H1 (cell line): ENCODE data around the gene MATN1. TPM values are rescaled to one million over a fixed set of nuclear protein-coding genes. Genes with fewer than 3 reads are reported as not detected.

Source experiments
- CTCF ChIA-PET: fragments of 300-600 bp; sonication (Branson Sonifier 250); formaldehyde crosslinking; loops from one replicate; lab custom pipeline; 2021; ENCODE audit not compliant: partially characterized antibody; lab: Charles Lee
- POLR2A ChIA-PET: fragments of 300-600 bp; sonication (Branson Sonifier 250); formaldehyde crosslinking; loops from one replicate; lab custom pipeline; 2021; ENCODE audit warnings: inconsistent platforms; ENCODE audit not compliant: partially characterized antibody; lab: Charles Lee
- DNase-seq, 2 experiments: peaks; one replicate each; pipeline versions ENCODE4 v3.0.0 to v3.0.0-alpha.2; 2010 to 2022; ENCODE audit warnings: low spot score in 2 of 2, low read depth in 1 of 2, mixed read lengths in 1 of 2
- FAIRE-seq: peaks from 2 replicates; lab custom pipeline; 2011; peaks lifted over from hg19 to GRCh38; lab: Jason Lieb, UNC
- H2AFZ ChIP-seq: 2 replicates; pipeline ENCODE4 v1.8.1; 2012; ENCODE audit warnings: low read length, inconsistent platforms
- H2AK5ac ChIP-seq: 2 replicates; pipeline ENCODE4 v1.6.1; 2013; ENCODE audit warnings: low read depth, low read length
- H2BK120ac ChIP-seq: replicated peaks from 2 replicates; pipeline ENCODE3; 2013; ENCODE audit warnings: low read depth, low read length, inconsistent platforms
- H2BK12ac ChIP-seq: 2 replicates; pipeline ENCODE4 v1.6.1; 2013; ENCODE audit warnings: low read depth, low read length
- H2BK15ac ChIP-seq: 2 replicates; pipeline ENCODE4 v1.6.1; 2013; ENCODE audit warnings: low read length
- H2BK20ac ChIP-seq: 2 replicates; pipeline ENCODE4 v1.6.1; 2013; ENCODE audit warnings: low read length
- H2BK5ac ChIP-seq: 2 replicates; pipeline ENCODE4 v1.6.1; 2013; ENCODE audit warnings: low read depth, low read length
- H3K14ac ChIP-seq: 2 replicates; pipeline ENCODE4 v1.6.1; 2013; ENCODE audit warnings: inconsistent platforms; ENCODE audit not compliant: insufficient read length
- H3K18ac ChIP-seq: 2 replicates; pipeline ENCODE4 v1.6.1; 2013; ENCODE audit warnings: low read length; ENCODE audit errors: extremely low read depth
- H3K23ac ChIP-seq: 2 replicates; pipeline ENCODE4 v1.6.1; 2013; ENCODE audit warnings: inconsistent platforms; ENCODE audit not compliant: insufficient read length
- H3K23me2 ChIP-seq: 2 replicates; pipeline ENCODE4 v1.6.1; 2013; ENCODE audit warnings: low read depth, low read length
- H3K27ac ChIP-seq: 2 replicates; pipeline ENCODE4 v1.6.1; 2011; ENCODE audit warnings: low read depth, low read length, inconsistent platforms
- H3K27me3 ChIP-seq, 4 experiments: replicated peaks in 1 of 4; 1 replicate in 1 of 4; 2 replicates in 3 of 4; pipeline versions ENCODE4 v1.6.1 to v1.8.1; 2011 to 2013; ENCODE audit warnings: low read length in 3 of 4, mild to moderate bottlenecking in 3 of 4, inconsistent platforms in 2 of 4, mixed read lengths in 2 of 4, moderate library complexity in 1 of 4; ENCODE audit not compliant: control insufficient read depth in 3 of 4, insufficient read depth in 3 of 4; ENCODE audit errors: extremely low read depth in 1 of 4
- H3K36me3 ChIP-seq, 4 experiments: 2 replicates each; pipeline versions ENCODE4 v1.6.1 to v1.8.1; 2011 to 2013; ENCODE audit warnings: mild to moderate bottlenecking in 4 of 4, low read length in 3 of 4, moderate library complexity in 2 of 4, control low read depth in 1 of 4, inconsistent platforms in 1 of 4; ENCODE audit not compliant: insufficient read depth in 4 of 4, control insufficient read depth in 2 of 4
- H3K4ac ChIP-seq: replicated peaks from 2 replicates; pipeline ENCODE3; 2013; ENCODE audit warnings: low read length, low read depth, mixed read lengths, inconsistent platforms; ENCODE audit not compliant: insufficient read length
- H3K4me1 ChIP-seq, 4 experiments: replicated peaks in 1 of 4; 1 replicate in 1 of 4; 2 replicates in 3 of 4; pipeline versions ENCODE4 v1.6.1 to v1.8.1; 2011 to 2013; ENCODE audit warnings: low read length in 3 of 4, inconsistent platforms in 2 of 4, mixed read lengths in 1 of 4; ENCODE audit not compliant: insufficient read depth in 4 of 4, control insufficient read depth in 3 of 4
- H3K4me2 ChIP-seq, 2 experiments: 2 replicates each; pipeline versions ENCODE4 v1.6.1 to v1.8.1; 2011 to 2013; ENCODE audit warnings: low read depth in 2 of 2, low read length in 2 of 2, control low read depth in 1 of 2, inconsistent platforms in 1 of 2, mild to moderate bottlenecking in 1 of 2; ENCODE audit not compliant: insufficient read depth in 1 of 2
- H3K4me3 ChIP-seq, 4 experiments: fragments of 200-600, 300-600 bp in 1 of 4; sonication (generic), shearing (Covaris generic), sonication (Bioruptor Twin) in 1 of 4; 2 replicates each; pipeline versions ENCODE4 v1.5.1 to v1.8.1; 2011 to 2016; ENCODE audit warnings: low read length in 4 of 4, low read depth in 3 of 4, control low read depth in 2 of 4, inconsistent platforms in 2 of 4, mild to moderate bottlenecking in 2 of 4, mixed read lengths in 1 of 4, moderate library complexity in 1 of 4; ENCODE audit not compliant: insufficient read depth in 2 of 4; ENCODE audit errors: extremely low read depth in 1 of 4
- H3K56ac ChIP-seq: replicated peaks from 2 replicates; pipeline ENCODE3; 2013; ENCODE audit warnings: low read depth, mild to moderate bottlenecking, mixed read lengths, low read length, inconsistent platforms; ENCODE audit not compliant: insufficient read length
- H3K79me1 ChIP-seq: 2 replicates; pipeline ENCODE4 v1.6.1; 2013; ENCODE audit warnings: low read depth, low read length, control low read depth
- H3K79me2 ChIP-seq, 2 experiments: 2 replicates each; pipeline versions ENCODE4 v1.6.1 to v1.8.1; 2012 to 2013; ENCODE audit warnings: low read length in 2 of 2, mild to moderate bottlenecking in 2 of 2, inconsistent platforms in 1 of 2; ENCODE audit not compliant: insufficient read depth in 2 of 2, control insufficient read depth in 1 of 2
- H3K9ac ChIP-seq, 4 experiments: replicated peaks in 1 of 4; 1 replicate in 1 of 4; 2 replicates in 3 of 4; pipeline versions ENCODE4 v1.6.1 to v1.8.1; 2011 to 2013; ENCODE audit warnings: low read depth in 3 of 4, low read length in 3 of 4, control low read depth in 2 of 4, mild to moderate bottlenecking in 2 of 4, moderate library complexity in 2 of 4, inconsistent platforms in 1 of 4; ENCODE audit errors: extremely low read depth in 1 of 4
- H3K9me3 ChIP-seq, 2 experiments: 2 replicates each; pipeline versions ENCODE4 v1.6.1 to v1.8.1; 2012 to 2013; ENCODE audit warnings: mild to moderate bottlenecking in 2 of 2, moderate library complexity in 2 of 2, control low read depth in 1 of 2, inconsistent platforms in 1 of 2, low read depth in 1 of 2, low read length in 1 of 2, mixed read lengths in 1 of 2; ENCODE audit not compliant: insufficient read depth in 2 of 2
- H4K20me1 ChIP-seq, 2 experiments: replicated peaks in 1 of 2; 2 replicates each; pipeline versions ENCODE3 to v1.8.1; 2011 to 2013; ENCODE audit warnings: inconsistent platforms in 2 of 2, low read length in 2 of 2, mild to moderate bottlenecking in 1 of 2; ENCODE audit not compliant: insufficient read depth in 2 of 2, control insufficient read depth in 1 of 2
- H4K5ac ChIP-seq: 2 replicates; pipeline ENCODE4 v1.6.1; 2013; ENCODE audit warnings: low read length, low read depth, mixed read lengths, inconsistent platforms; ENCODE audit not compliant: insufficient read length
- H4K8ac ChIP-seq: 2 replicates; pipeline ENCODE4 v1.8.0; 2013; ENCODE audit warnings: mild to moderate bottlenecking, moderate library complexity, low read length, inconsistent platforms; ENCODE audit not compliant: insufficient read depth; ENCODE audit errors: extremely low read depth
- H4K91ac ChIP-seq: replicated peaks from 2 replicates; pipeline ENCODE3; 2013; ENCODE audit warnings: low read length, mixed read lengths, inconsistent platforms; ENCODE audit not compliant: insufficient read length
- BCL11A ChIP-seq, 2 experiments: IDR thresholded peaks; one replicate each; pipeline ENCODE4 v1.6.1; 2011; ENCODE audit warnings: low read depth in 2 of 2, low read length in 2 of 2, mild to moderate bottlenecking in 2 of 2
- BRCA1 ChIP-seq: IDR thresholded peaks from 2 replicates; pipeline ENCODE4 v1.6.1; 2012; ENCODE audit warnings: low read depth, low read length, improper control_type of control experiment
- CBX5 ChIP-seq: fragments of 300-800, 300-1000 bp; sonication (generic); IDR thresholded peaks from 2 replicates; pipeline ENCODE4 v1.7.1; 2016; ENCODE audit warnings: antibody characterized with exemption, low read length, low read depth
- CEBPB ChIP-seq: IDR thresholded peaks from 2 replicates; pipeline ENCODE4 v1.6.1; 2012; ENCODE audit warnings: low read depth, low read length
- CHD1 ChIP-seq: IDR thresholded peaks from 2 replicates; pipeline ENCODE4 v1.6.1; 2012; ENCODE audit warnings: low read depth, low read length, improper control_type of control experiment
- CREB1 ChIP-seq: IDR thresholded peaks from 2 replicates; pipeline ENCODE4 v1.6.1; 2012; ENCODE audit warnings: inconsistent platforms
- E2F6 ChIP-seq: IDR thresholded peaks from 2 replicates; pipeline ENCODE4 v1.6.1; 2012; ENCODE audit warnings: inconsistent platforms
- FOSL1 ChIP-seq: IDR thresholded peaks from 2 replicates; pipeline ENCODE4 v1.6.1; 2011; ENCODE audit warnings: mild to moderate bottlenecking, low read depth, low read length, moderate library complexity; ENCODE audit not compliant: insufficient read depth
- JUND ChIP-seq: IDR thresholded peaks from 2 replicates; pipeline ENCODE4 v1.6.1; 2011; ENCODE audit warnings: mild to moderate bottlenecking, improper control_type of control experiment, low read length
- PHF8 ChIP-seq: fragments of 200-600 bp; sonication (generic); conservative IDR thresholded peaks from 2 replicates; pipeline ENCODE4 v1.7.1; 2012; ENCODE audit warnings: low read depth, mild to moderate bottlenecking, inconsistent platforms, low read length, moderate library complexity
- SIRT6 ChIP-seq: IDR thresholded peaks from one replicate; pipeline ENCODE4 v1.7.1; 2012; ENCODE audit warnings: low read length, inconsistent platforms
- SP1 ChIP-seq: IDR thresholded peaks from 2 replicates; pipeline ENCODE4 v1.6.1; 2011; ENCODE audit warnings: low read depth, low read length
- TAF7 ChIP-seq: optimal IDR thresholded peaks from 2 replicates; pipeline ENCODE3; 2011; ENCODE audit warnings: low read depth, mild to moderate bottlenecking, inconsistent platforms, low read length, moderate library complexity, borderline replicate concordance
- WGBS, 2 experiments: shearing (Covaris generic) in 1 of 2; methylation state at CpG; one replicate each; pipeline versions ENCODE4 v1.1.6 to v1.1.7; 2013 to 2015; ENCODE audit warnings: low lambda C conversion rate in 2 of 2, mixed read lengths in 2 of 2, inconsistent platforms in 1 of 2, low coverage in 1 of 2, missing lambda C conversion rate in 1 of 2; ENCODE audit not compliant: insufficient replicate concordance in 2 of 2, insufficient coverage in 1 of 2, insufficient read length in 1 of 2; ENCODE audit errors: extremely low coverage in 1 of 2, missing lambda C conversion rate in 1 of 2; 5-methylcytosine and 5-hydroxymethylcytosine counted together
- polyA plus RNA-seq, 7 experiments: library from polyadenylated mRNA; depleted of rRNA in 3 of 7; stranded (reverse) in 5 of 7; unstranded in 2 of 7; fragments of >200 nt in 5 of 7; fragments of 200-250 nt in 2 of 7; gene quantifications; 1 replicate in 5 of 7; 2 replicates in 1 of 7; 4 replicates in 1 of 7; pipeline versions ENCODE4 v1.2.1 to v1.2.3, GENCODE V29; 2011 to 2013; ENCODE audit warnings: missing spikeins in 2 of 7, mixed read lengths in 2 of 7
- total RNA-seq: library from RNA; stranded (reverse); fragmentation: NEBNext Ultra II Directional; extraction: Animal tissue kit (Norgen Biotek cat#: 25700); gene quantifications from 2 replicates; pipeline ENCODE4 v1.2.1, GENCODE V29; 2021

MATN1 gene
- total and polyA plus RNA-seq, 2 of the 8 experiments (the other 6 are each of a cell fraction or from before 2014, with no cell fraction given) = 0.12 to 0.28 TPM

- H3K79me2 ChIP-seq = no peaks in the 10 kb centered on the region
- no peak overlapping the region for H2BK20ac ChIP-seq
- no peaks in the 10 kb centered on the region for H4K20me1 ChIP-seq
- H3K14ac ChIP-seq = no peak overlapping the region
- H3K4me3 ChIP-seq = no peak overlapping the region
- no peak overlapping the region for H2BK5ac ChIP-seq
- H2AFZ ChIP-seq = no peak overlapping the region
- peaks cover 11 to 14% of the 10 kb centered on the region in 2 experiments; a peak in 3 of 4 replicates for H3K9me3 ChIP-seq
- H3K27me3 ChIP-seq = peaks cover 0 to 4% (median 3%) of the 10 kb centered on the region in 4 experiments; a peak in 3 of 7 replicates
- no peak overlapping the region for H3K23ac ChIP-seq
- peaks cover 0 to 11% (median 7%) of the 10 kb centered on the region in 4 experiments; a peak in 6 of 7 replicates for H3K4me1 ChIP-seq
- no peak overlapping the region for H3K9ac ChIP-seq
- H4K8ac ChIP-seq = no peak overlapping the region
- no peak overlapping the region for H3K27ac ChIP-seq
- H2BK12ac ChIP-seq = no peak overlapping the region
- no peak overlapping the region for H2BK120ac ChIP-seq
- no peak for FAIRE-seq
- H3K56ac ChIP-seq = no peak overlapping the region
- no peak overlapping the region for H3K4me2 ChIP-seq
- H2AK5ac ChIP-seq = no peak overlapping the region
- no peaks in the 10 kb centered on the region for H3K36me3 ChIP-seq
- no peak overlapping the region for H3K4ac ChIP-seq
- peaks cover 4% of the 10 kb centered on the region; the same call in 1 of the 2 replicates for H3K23me2 ChIP-seq
- no peak overlapping the region for H4K5ac ChIP-seq
- no peak for DNase-seq
- H4K91ac ChIP-seq = no peak overlapping the region
- ChIA-PET POLR2A (no interaction called here), CTCF (interaction anchor here (0.8 to 1.0 kb wide), 3 partner anchors 26 to 1288 kb away, joined by 3 read pairs; no protein-coding TSS in a partner anchor)
- no peak overlapping the region for H2BK15ac ChIP-seq
- 87% methylated on average over 8 of the region's 8 CpGs; no CpG with 5 or more reads in 1 of the 2 experiments for WGBS, 2 experiments
- H3K18ac ChIP-seq = no peak overlapping the region
- H3K79me1 ChIP-seq = no peaks in the 10 kb centered on the region
- TF ChIP-seq FOSL1 (no peak), CEBPB (no peak), PHF8 (no peak), BCL11A (IDR thresholded peaks at IDR 0.05; ENCODE audit: low read depth in 2 of 2, low read length in 2 of 2) (no peak), JUND (no peak), TAF7 (no peak), SP1 (no peak), SIRT6 (no peak), E2F6 (no peak), CREB1 (no peak), BRCA1 (no peak), CBX5 (no peak), CHD1 (no peak)
Observed at GRCh38 chr1:30682396-30683275, 40.7 kb downstream of the MATN1 start.
